Fibroblast of skin of left quadriceps (primary cell): Measurements from ENCODE around the gene TNFAIP2.

ENCODE experiments used
- DNase-seq, 2 experiments: peaks; one replicate each; pipeline ENCODE4 v3.0.0-alpha.2; 2013; ENCODE audit warnings: low read depth in 2 of 2

TNFAIP2 gene

GRCh38 chr14:103123634-103124500 is 606 bp downstream of the TNFAIP2 start:
- DNase-seq = no peak

GRCh38 chr14:103124501-103125001 is 1.3 kb downstream of the TNFAIP2 start:
- DNase-seq = no peak

GRCh38 chr14:103125098-103126070 is 2.1 kb downstream of the TNFAIP2 start:
- DNase-seq = no peak

- no peak for DNase-seq
Measured at GRCh38 chr14:103126088-103126872, 3.0 kb downstream of the TNFAIP2 start.

- no peak for DNase-seq
Measured at GRCh38 chr14:103126873-103127304, 3.6 kb downstream of the TNFAIP2 start.

- no peak for DNase-seq
Measured at GRCh38 chr14:103127356-103127755, 4.1 kb downstream of the TNFAIP2 start.

GRCh38 chr14:103127861-103128598 is 4.8 kb downstream of the TNFAIP2 start:
- DNase-seq = no peak

GRCh38 chr14:103128631-103129300 is 5.5 kb downstream of the TNFAIP2 start:
- no peak for DNase-seq

- no peak for DNase-seq
Measured at GRCh38 chr14:103129301-103130016, 6.2 kb downstream of the TNFAIP2 start.

GRCh38 chr14:103130017-103130764 is 6.9 kb downstream of the TNFAIP2 start:
- DNase-seq = no peak

GRCh38 chr14:103130965-103131364 is 7.7 kb downstream of the TNFAIP2 start:
- peak in 1 of 2 experiments; percentile 41 for DNase-seq

GRCh38 chr14:103131580-103131979 is 8.3 kb downstream of the TNFAIP2 start:
- DNase-seq = no peak

- no peak for DNase-seq
Measured at GRCh38 chr14:103132381-103133209, 9.3 kb downstream of the TNFAIP2 start.

- no peak for DNase-seq
Measured at GRCh38 chr14:103133210-103134140, 10.2 kb downstream of the TNFAIP2 start.

GRCh38 chr14:103134405-103134804 is 11.1 kb downstream of the TNFAIP2 start:
- no peak for DNase-seq

- DNase-seq = no peak
Measured at GRCh38 chr14:103134919-103135318, 11.7 kb downstream of the TNFAIP2 start.
